ENCODE measurements around the gene ICA1. TPM values are rescaled to one million over a fixed set of nuclear protein-coding genes. Genes with fewer than 3 reads are reported as not detected.
A peak's percentile ranks its signal among the peaks of the same experiment; 100 is the strongest.
"Not testable (repeated sequence)": the region's sequence is repeated elsewhere in the genome, so short reads cannot be mapped to it uniquely, and the experiment has no call there.

The ICA1 gene
- polyA plus RNA-seq (2012; ENCODE audit: insufficient read depth, insufficient read length): 21.8 TPM

DNA sequence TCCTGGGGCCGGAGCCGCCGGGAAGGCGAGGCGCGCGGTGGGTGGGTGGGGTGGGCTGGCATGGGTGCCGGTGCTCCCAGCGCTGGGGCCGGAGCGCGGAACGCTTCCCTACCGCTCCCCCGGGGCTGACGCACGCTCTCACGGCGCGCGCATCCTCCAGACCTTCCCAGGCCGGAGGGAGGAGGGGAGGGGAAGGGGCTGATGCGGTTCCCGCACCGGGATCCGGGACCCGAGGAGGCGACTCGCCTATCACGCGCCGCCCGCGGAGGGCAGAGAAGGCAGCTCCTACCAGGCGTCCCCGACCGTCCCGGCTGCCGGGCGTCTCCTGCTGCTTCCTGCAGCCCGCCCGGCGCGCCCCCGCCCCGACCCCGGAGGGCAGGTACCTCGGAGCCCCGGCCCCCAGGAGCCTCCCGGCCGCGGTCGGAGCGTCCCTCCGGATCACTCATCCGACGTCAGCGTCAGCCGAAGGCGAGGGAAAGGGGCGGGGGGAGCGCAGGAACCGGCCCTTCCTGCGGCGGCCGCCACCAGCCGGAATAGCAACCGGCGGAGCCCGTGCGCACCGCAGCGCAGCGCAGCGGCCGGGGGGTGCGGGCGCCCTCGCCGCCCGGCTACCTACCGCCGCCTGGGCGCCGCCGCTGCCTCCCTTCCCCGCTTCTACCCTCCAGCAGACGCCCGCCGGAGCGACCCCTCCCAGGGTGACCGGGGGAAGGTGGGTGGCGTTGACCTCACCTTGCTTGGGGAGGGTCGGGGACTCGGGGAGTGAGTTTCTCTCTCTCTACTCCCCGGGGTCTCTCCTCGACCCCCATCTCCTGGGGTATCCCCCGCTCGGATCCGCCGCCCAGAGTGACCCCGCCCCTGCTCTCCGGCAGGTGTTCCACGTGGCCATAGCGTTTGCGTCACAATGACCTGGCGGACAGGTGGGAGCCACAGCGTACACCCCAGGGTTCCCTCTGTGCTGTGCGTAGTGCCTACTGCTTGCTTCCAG is at the start of gene ICA1:
Gene ICA1 (minus strand): TSS at position 457 of the 985 bp plus-strand sequence. CDS start 26,241 bp downstream, outside the sequence.
- H3K4me3 ChIP-seq (ENCODE audit: low read length): peak within 1 kb of the TSS; percentile 65
- no peak for DNase-seq (ENCODE audit: low read depth, low spot score)

GRCh38 chr7:8310876-8311275 is 48.9 kb upstream of the ICA1 start:
- no peak for DNase-seq (ENCODE audit: low read depth, low spot score)
- no peak overlapping the region for H3K4me3 ChIP-seq (ENCODE audit: low read length)

- no peak overlapping the region for H3K4me3 ChIP-seq (ENCODE audit: low read length)
- DNase-seq (ENCODE audit: low read depth, low spot score): no peak
These were observed 43.8 kb upstream of the ICA1 start for GRCh38 chr7:8305625-8306388.

DNA sequence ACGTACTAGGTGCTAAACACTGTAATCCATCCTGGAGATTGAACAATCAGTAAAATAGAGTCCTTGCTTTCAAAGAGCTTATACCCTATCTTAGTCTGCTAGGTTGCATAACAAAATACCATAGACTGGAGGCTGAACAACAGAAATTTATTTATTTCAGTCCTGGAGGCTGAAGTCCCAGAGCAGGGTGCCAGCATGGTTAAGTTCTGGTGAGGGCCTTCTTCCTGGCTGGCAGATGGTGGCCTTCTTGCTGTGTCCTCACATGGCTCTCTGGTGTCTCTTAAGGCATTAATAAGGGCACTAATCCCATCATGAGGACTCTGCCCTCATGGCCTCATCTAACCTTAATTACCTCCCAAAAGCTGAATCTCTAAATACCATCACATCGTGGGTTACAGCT is 43.1 kb upstream of the ICA1 start:
- DNase-seq (ENCODE audit: low read depth, low spot score): no peak
- H3K4me3 ChIP-seq (ENCODE audit: low read length): no peak overlapping the region

GRCh38 chr7:8303904-8304528 is 42.0 kb upstream of the ICA1 start:
- H3K4me3 ChIP-seq (ENCODE audit: low read length): no peak overlapping the region
- no peak for DNase-seq (ENCODE audit: low read depth, low spot score)

GRCh38 chr7:8297023-8297422 is 35.1 kb upstream of the ICA1 start:
- DNase-seq (ENCODE audit: low read depth, low spot score); H3K4me3 ChIP-seq (ENCODE audit: low read length): not testable (repeated sequence)

GRCh38 chr7:8296362-8296659 is 34.3 kb upstream of the ICA1 start:
- no peak for DNase-seq (ENCODE audit: low read depth, low spot score)
- H3K4me3 ChIP-seq (ENCODE audit: low read length): no peak overlapping the region

GRCh38 chr7:8295638-8296361 is 33.8 kb upstream of the ICA1 start:
- DNase-seq (ENCODE audit: low read depth, low spot score): peak; percentile 88
- no peak overlapping the region for H3K4me3 ChIP-seq (ENCODE audit: low read length)

DNA sequence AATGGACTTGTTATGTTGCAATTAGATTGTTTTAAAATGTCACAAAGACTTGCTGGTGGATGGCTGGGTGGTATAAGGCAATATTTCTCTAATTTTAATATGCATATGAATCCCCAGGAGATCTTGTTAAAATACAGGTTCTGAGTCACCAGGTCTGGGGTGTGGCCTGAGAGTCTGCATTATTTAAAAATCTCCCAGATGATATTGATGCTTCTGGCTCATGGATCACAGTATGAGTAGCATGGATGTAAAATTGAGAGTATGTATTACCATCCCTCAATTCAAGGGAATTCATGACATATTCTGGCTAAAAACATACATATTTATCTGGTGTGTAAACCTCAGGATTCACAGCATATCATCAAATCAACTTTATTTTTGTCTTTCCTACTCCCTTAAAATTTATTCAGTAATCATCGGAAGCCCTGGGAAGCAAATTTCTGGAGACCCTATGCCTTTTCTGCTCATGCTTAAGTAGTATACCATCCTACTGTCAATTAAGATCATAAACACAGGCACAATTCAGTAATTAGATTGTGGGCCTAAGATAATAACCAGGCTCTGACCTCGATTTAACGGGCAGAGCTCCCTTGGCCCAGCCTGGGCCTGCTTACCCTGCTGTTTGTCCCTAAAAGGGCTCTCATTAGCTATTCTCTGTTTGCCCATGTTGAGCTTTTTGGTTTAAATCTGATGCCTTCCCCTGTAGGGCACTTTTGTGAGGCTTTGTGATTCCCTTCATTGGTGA is 29.6 kb upstream of the ICA1 start:
- no peak overlapping the region for H3K4me3 ChIP-seq (ENCODE audit: low read length)

GRCh38 chr7:8290645-8291308 is 28.8 kb upstream of the ICA1 start:
- peak; percentile 9 for DNase-seq (ENCODE audit: low read depth, low spot score)
- no peak overlapping the region for H3K4me3 ChIP-seq (ENCODE audit: low read length)

More for the DNA sequence above, 29.6 kb upstream of the ICA1 start:
- DNase-seq (ENCODE audit: low read depth, low spot score): no peak

- DNase-seq (ENCODE audit: low read depth, low spot score): no peak
These were observed 24.2 kb upstream of the ICA1 start for GRCh38 chr7:8286118-8286517.

GRCh38 chr7:8285155-8285554 is 23.2 kb upstream of the ICA1 start:
- H3K4me3 ChIP-seq (ENCODE audit: low read length): no peak overlapping the region
- DNase-seq (ENCODE audit: low read depth, low spot score): no peak

More at GRCh38 chr7:8286118-8286517, 24.2 kb upstream of the ICA1 start:
- no peak overlapping the region for H3K4me3 ChIP-seq (ENCODE audit: low read length)

DNA sequence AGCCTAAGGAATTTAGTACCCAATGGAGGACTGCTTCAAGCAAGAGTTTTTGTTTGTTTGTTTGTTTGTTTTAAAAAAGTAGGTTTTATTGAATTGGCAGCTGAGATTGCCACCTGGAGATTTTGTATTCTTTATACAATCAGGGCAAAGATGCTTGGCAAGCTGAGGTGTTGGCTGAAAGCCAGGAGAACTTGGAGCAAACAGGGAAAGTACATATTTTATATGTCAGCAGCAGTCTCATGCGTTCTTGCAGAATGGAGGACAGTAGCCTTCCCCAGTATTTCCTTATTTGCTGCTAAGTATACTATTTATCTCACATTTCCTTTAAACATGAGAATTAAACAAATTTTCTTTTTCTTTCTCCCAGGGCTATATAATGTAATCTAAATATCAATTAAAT is 22.6 kb upstream of the ICA1 start:
- no peak overlapping the region for H3K4me3 ChIP-seq (ENCODE audit: low read length)
- no peak for DNase-seq (ENCODE audit: low read depth, low spot score)

DNA sequence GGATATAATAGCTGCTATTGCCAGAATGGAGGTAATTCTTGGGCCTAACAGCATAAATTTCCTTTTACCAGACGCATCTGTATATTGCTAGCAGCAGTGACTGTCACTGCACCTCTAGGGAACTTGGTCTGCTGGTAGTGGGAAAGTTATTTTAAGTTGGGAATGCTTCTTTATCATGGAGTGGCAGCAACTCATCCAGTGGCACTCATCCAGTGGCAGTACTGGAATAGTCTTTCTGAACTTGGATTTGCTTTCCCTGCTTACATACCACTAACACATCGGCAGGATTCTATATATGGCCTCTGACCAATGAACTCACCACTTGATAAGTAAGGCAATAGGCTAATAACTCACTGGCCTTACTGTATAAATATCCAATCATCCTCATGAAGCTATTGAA is 22.0 kb upstream of the ICA1 start:
- no peak for DNase-seq (ENCODE audit: low read depth, low spot score)
- no peak overlapping the region for H3K4me3 ChIP-seq (ENCODE audit: low read length)

DNA sequence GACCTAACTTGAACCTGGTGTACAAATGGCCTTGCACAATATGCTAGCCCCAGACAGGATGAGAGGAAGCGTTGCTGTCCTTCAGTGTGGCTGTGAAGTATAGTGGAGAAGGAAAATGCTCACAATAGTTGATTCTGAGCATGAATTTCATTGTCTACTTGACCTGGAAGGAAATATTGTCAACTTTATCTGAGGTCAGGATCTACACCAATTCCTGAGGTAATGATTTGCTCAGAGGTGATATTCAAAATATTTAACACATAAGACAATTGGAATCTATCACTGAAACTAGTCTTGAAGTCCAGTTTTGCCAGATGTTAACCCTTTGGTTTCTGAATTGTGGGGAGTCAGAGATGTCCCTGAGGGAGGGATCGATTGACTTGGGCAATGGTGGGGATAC is 20.9 kb upstream of the ICA1 start:
- no peak overlapping the region for H3K4me3 ChIP-seq (ENCODE audit: low read length)
- DNase-seq (ENCODE audit: low read depth, low spot score): no peak

- H3K4me3 ChIP-seq (ENCODE audit: low read length): no peak overlapping the region
- DNase-seq (ENCODE audit: low read depth, low spot score): no peak
These were observed 20.2 kb upstream of the ICA1 start for GRCh38 chr7:8282162-8282561.

DNA sequence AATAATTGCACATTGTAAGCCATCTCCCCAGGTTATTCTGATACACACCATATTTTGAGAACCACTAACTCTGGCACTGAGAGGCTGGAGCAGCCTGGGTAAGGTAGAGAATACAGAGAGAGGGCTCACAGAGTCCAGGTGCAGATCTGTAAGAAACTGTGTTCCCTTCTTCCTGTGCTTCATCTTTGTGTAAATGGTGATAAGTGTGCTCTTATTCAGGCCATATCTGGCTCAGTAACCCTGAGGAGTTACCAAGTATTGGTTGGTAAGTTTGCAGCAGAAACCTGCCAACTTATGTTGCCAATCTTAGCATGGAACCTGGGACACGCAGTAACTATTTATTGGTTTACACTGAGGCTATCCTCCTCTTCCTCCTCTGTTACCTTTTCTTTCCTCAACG is 16.2 kb upstream of the ICA1 start:
- H3K4me3 ChIP-seq (ENCODE audit: low read length): no peak overlapping the region
- no peak for DNase-seq (ENCODE audit: low read depth, low spot score)

GRCh38 chr7:8277394-8277982 is 15.5 kb upstream of the ICA1 start:
- H3K4me3 ChIP-seq (ENCODE audit: low read length): no peak overlapping the region
- peak; percentile 16 for DNase-seq (ENCODE audit: low read depth, low spot score)
